Measurements from ENCODE around the gene POLD3.
A peak's percentile ranks its signal among the peaks of the same experiment; 100 is the strongest.

Gene POLD3

GRCh38 chr11:74592441-74593362, at the start of gene POLD3:
Gene POLD3 (plus strand): TSS chr11:74592582. CDS start chr11:74592659, 77 bp downstream.
- peak; percentile 92 for DNase-seq (ENCODE audit: low spot score)

- DNase-seq (ENCODE audit: low spot score) = no peak
These were observed 48.4 kb upstream of the POLD3 start for GRCh38 chr11:74543991-74544390.

GRCh38 chr11:74546752-74547151, 45.6 kb upstream of the POLD3 start:
- DNase-seq (ENCODE audit: low spot score) = no peak

GRCh38 chr11:74550991-74551753, 41.2 kb upstream of the POLD3 start:
- no peak for DNase-seq (ENCODE audit: low spot score)

GRCh38 chr11:74551754-74552145, 40.6 kb upstream of the POLD3 start:
- no peak for DNase-seq (ENCODE audit: low spot score)

GRCh38 chr11:74557526-74557925, 34.9 kb upstream of the POLD3 start:
- no peak for DNase-seq (ENCODE audit: low spot score)

- no peak for DNase-seq (ENCODE audit: low spot score)
These were observed 33.1 kb upstream of the POLD3 start for GRCh38 chr11:74559110-74559933.

GRCh38 chr11:74559934-74560309, 32.5 kb upstream of the POLD3 start:
- no peak for DNase-seq (ENCODE audit: low spot score)

GRCh38 chr11:74566146-74566960, 26.0 kb upstream of the POLD3 start:
- no peak for DNase-seq (ENCODE audit: low spot score)

GRCh38 chr11:74568028-74568427, 24.4 kb upstream of the POLD3 start:
- DNase-seq (ENCODE audit: low spot score) = no peak

GRCh38 chr11:74570266-74571061, 21.9 kb upstream of the POLD3 start:
- peak; percentile 49 for DNase-seq (ENCODE audit: low spot score)

GRCh38 chr11:74571062-74571399, 21.4 kb upstream of the POLD3 start:
- DNase-seq (ENCODE audit: low spot score) = no peak

GRCh38 chr11:74572349-74572748, 20.0 kb upstream of the POLD3 start:
- no peak for DNase-seq (ENCODE audit: low spot score)

GRCh38 chr11:74574563-74574962, 17.8 kb upstream of the POLD3 start:
- DNase-seq (ENCODE audit: low spot score) = no peak

GRCh38 chr11:74575999-74576398, 16.4 kb upstream of the POLD3 start:
- DNase-seq (ENCODE audit: low spot score) = no peak

- DNase-seq (ENCODE audit: low spot score) = no peak
These were observed 15.2 kb upstream of the POLD3 start for GRCh38 chr11:74577181-74577580.

- no peak for DNase-seq (ENCODE audit: low spot score)
These were observed 14.6 kb upstream of the POLD3 start for GRCh38 chr11:74577624-74578396.

GRCh38 chr11:74579577-74580270, 12.7 kb upstream of the POLD3 start:
- no peak for DNase-seq (ENCODE audit: low spot score)

GRCh38 chr11:74581954-74582547, 10.3 kb upstream of the POLD3 start:
- DNase-seq (ENCODE audit: low spot score) = no peak

Data from cerebellar cortex (tissue), 1 donor.